Activated CD8-positive, alpha-beta memory T cell treated with anti-CD3 and anti-CD28 coated beads for 4 hours (primary cell): ENCODE measurements around the gene SIGLEC1.

Source experiments
- DNase-seq, 2 donors: peaks; one replicate each; pipeline ENCODE4 v3.0.0-alpha.2; 2020; ENCODE audit warnings: low read depth in 2 of 2

The SIGLEC1 gene

GRCh38 chr20:3728876-3729275, 16.5 kb upstream of the SIGLEC1 start:
- DNase-seq = no peak

DNA sequence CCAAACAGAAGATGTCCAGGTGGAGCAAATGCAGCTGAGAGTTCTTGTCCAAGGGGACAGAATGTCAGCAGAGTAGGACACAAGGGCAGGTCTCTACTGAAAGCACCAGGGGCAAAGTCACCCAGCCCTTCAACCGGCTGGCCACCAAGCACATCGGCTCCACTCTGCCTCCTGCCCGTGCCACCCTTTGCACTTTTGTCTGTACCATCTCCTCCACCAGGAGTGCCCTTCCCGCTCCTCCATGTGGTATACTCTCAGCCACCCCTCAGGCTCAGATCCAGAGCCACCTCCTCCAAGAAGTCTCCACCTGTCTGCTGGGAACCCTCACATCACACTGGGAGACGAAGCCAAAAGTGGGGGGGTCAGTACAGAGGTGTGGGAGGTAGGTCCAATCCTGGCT, 16.0 kb upstream of the SIGLEC1 start:
- no peak for DNase-seq

DNA sequence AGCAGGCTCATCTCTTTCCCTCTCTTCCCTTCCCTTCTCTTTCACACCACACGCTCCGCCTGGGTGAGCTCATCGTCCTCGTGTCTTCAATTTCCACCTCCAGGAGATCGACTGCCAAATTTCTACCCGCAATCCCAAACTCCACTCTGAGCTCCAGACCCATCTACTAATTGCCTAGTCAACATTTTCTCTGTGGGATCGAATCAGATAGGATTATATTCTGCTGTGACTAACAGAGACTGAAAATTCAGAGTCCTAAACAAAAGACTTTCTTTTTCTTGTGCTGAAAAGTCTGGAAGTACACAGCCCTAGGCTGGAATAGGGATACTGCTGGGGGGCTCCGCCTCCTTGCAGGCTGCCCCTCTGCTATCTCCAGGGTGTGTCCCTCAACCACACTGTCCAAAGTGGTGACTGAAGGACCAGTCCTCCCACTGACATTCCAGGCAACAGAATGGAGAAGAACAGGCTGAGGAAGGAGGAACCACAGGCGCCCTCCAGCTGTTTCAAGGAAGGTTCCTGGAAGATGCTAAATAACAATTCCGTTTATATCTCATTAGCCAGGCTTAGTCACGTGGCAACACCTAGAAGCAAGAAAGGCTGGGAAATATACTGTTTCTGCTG, 15.1 kb upstream of the SIGLEC1 start:
- DNase-seq = no peak

GRCh38 chr20:3724356-3724755, 12.0 kb upstream of the SIGLEC1 start:
- no peak for DNase-seq

DNA sequence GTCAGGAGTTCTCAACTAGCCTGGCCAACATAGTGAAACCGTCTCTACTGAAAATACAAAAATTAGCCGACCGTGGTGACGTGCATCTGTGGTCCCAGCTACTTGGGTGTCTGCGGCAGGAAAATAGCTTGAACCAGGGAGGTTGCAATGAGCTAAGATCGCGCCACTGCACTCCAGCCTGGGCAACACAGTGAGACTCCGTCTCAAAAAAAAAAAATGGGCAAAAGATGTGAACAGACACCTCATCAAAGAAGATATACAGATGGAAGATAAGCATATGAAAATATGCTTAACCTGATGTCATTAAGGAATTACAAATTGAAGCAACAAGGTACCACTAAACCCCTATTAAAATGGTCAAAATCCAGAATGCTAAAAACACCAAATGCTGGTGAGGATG, 10.9 kb upstream of the SIGLEC1 start:
- no peak for DNase-seq

GRCh38 chr20:3721912-3722311, 9.5 kb upstream of the SIGLEC1 start:
- DNase-seq = no peak

GRCh38 chr20:3720626-3721025, 8.2 kb upstream of the SIGLEC1 start:
- DNase-seq = no peak

GRCh38 chr20:3720068-3720467, 7.7 kb upstream of the SIGLEC1 start:
- DNase-seq = no peak

GRCh38 chr20:3719046-3719445, 6.6 kb upstream of the SIGLEC1 start:
- no peak for DNase-seq

DNA sequence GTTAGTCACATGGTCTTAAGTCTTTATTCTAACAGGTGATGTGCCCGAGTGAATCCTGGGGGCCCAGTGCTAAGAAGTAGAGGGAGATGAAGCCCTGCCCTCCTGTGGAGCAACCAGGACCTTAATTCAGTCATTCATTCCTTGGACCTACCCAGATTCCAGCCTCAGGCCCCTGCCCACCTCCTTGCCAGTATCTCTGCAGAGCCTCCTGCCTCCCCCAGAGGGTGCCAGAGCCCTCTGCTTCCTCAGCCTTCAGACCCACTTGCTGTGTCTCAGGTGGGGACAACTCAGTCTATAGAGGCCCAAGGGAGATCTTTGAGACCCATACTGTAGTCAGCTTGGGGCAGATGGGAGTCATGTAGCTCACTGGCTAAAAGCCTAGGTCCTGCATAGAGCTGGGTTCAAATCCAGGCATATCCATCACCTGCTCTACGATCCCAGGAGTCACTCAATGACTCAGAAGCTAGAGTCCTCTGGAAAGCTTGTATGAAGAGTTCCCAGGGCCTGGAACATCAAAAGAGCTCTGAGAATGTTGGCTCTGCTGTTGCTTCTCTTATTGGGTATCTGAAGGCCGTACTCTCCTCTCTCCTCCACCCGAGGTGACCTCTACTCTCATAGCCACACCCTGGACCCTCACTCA, 3.9 kb upstream of the SIGLEC1 start:
- DNase-seq = no peak

- DNase-seq = no peak
Observed at GRCh38 chr20:3714092-3714491, 1.7 kb upstream of the SIGLEC1 start.

GRCh38 chr20:3711484-3711941, 887 bp downstream of the SIGLEC1 start:
- no peak for DNase-seq

GRCh38 chr20:3710703-3711483, 1.5 kb downstream of the SIGLEC1 start:
- peak; percentile 21 to 50 for DNase-seq

DNA sequence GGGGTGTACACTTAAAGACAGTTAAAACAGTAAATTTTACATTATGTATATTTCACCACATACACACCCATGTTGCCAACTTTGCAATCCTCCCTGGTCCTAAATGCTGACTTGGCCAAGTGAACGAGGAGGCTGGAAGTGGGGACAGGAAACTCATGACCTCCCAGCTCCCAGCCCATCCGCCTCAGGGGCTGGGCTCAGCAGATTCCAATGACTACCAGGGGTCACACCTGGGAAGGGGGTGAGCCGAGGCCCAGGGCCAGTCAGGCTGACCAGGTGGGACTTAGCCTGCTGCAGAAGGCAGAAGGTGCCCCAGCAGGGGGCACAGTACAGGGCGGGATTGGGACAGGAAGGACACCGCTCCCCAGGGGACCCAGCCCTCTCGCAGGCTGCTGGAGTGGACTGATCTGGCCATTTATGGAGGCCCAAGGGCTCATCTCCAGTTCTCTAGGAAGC, 2.4 kb downstream of the SIGLEC1 start:
- no peak for DNase-seq

GRCh38 chr20:3707508-3707899, 4.9 kb downstream of the SIGLEC1 start:
- DNase-seq = no peak

GRCh38 chr20:3706774-3707507, 5.5 kb downstream of the SIGLEC1 start:
- DNase-seq = no peak

DNA sequence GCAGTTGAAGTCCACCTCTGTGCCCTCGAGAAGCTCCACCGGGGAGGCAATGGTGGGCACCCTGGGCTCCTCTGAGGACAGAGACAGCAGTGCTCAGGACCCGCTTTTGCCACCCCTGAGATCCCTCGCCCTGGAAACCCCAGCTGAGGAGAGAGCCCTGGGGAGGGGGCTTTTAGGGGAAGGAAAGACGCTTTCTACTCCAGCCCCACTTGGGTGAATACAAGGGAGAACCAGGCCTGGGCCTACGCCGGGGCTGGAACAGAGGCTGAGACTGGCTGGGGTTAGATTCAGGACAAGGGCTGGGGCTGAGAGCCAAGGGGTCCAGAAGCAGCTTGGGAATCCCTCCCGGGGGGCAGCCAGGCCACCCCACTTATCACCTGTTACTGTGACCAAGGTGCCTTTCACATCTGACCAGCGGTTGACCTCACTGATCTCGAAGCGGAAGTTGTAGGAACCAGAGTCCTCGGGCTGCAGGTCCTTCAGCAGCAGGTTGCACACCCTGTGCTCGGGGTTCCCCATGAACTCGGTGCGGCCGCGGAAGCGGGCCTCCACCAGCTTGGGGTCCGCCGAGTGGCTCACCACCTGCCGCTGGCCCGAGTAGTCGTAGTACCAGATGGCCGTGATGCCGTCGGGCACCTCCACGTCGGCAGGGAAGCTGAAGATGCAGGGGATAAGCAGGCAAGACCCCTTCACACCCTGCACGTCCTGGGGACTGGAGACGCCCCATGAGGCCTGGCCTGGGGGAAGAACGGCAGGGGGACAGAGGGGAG, 6.2 kb downstream of the SIGLEC1 start:
- no peak for DNase-seq

- no peak for DNase-seq
Observed at GRCh38 chr20:3705491-3705969, 6.9 kb downstream of the SIGLEC1 start.

- DNase-seq = no peak
Observed at GRCh38 chr20:3704087-3704486, 8.3 kb downstream of the SIGLEC1 start.

DNA sequence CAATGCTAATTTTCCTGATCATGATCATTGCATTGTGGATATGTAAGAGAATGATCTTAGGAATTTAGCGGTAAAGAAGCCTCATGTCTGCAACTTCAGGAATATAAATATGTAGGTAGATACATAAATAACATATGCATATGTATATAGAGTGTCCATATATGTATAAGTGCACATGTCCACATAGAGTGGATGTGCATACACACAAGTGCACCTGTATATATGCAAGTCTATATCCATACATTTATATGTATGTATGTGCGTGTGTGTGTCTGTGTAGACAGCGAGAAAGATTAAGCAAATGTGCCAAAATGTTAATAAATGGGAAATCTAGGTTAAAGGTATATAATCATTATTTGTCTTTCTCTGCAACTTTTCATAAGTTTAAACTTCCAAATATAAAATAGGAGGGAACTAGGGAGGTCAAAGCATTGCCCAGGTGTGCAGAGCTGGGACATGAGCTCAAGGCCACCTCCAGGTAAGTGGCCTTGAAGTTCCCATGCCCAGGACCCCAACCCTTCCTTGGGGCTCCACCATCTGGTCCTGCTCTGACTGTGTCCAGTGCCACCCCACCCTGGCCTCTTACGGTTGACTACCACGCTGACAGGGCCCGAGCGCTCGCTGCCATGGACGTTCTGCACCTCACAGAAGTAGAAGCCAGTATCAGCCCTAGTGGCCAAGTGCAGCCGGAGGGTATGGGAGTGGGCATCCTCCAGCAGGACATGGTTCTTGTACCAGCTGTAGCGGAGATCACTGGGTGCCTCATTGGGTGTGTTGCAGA, 9.6 kb downstream of the SIGLEC1 start:
- DNase-seq = no peak
